Right lobe of liver (tissue), 6 donors: ENCODE measurements around the gene GAREM2. TPM values are rescaled to one million over a fixed set of nuclear protein-coding genes. Genes with fewer than 3 reads are reported as not detected.

ENCODE experiments used
- ATAC-seq, 4 donors: fragments of 200-7000 bp; cut with Tn5 transposase; one replicate each; pipeline ENCODE4 v1.9.1; 2020; ENCODE audit warnings: mild to moderate bottlenecking in 4 of 4, moderate library complexity in 4 of 4
- DNase-seq, 3 donors: peaks; one replicate each; pipeline ENCODE4 v3.0.0-alpha.2; 2020
- H3K27ac ChIP-seq, 3 donors: fragments of 200-600 bp; one replicate each; pipeline ENCODE4 v1.8.0; 2022
- H3K27me3 ChIP-seq, 2 donors: fragments of 200-600 bp; one replicate each; pipeline ENCODE4 v1.8.0; 2022
- H3K36me3 ChIP-seq, 4 donors: fragments of 200-600 bp; sonication (generic) in 1 of 4; one replicate each; pipeline versions ENCODE4 v1.5.1 to v1.8.0; 2017 to 2022; ENCODE audit warnings: control low read depth in 1 of 4
- H3K4me1 ChIP-seq, 4 donors: fragments of 200-600 bp; sonication (generic) in 1 of 4; one replicate each; pipeline versions ENCODE4 v1.5.1 to v1.8.0; 2017 to 2022; ENCODE audit warnings: control low read depth in 1 of 4
- H3K4me3 ChIP-seq, 3 donors: fragments of 200-600 bp; one replicate each; pipeline ENCODE4 v1.8.0; 2022
- H3K9me3 ChIP-seq, 4 donors: fragments of 200-600 bp; sonication (generic) in 1 of 4; one replicate each; pipeline versions ENCODE4 v1.5.1 to v1.8.0; 2017 to 2022; ENCODE audit warnings: control low read depth in 1 of 4
- CTCF ChIP-seq, 4 donors: fragments of 200-600 bp in 3 of 4; fragments of 450-650 bp in 1 of 4; IDR thresholded peaks; one replicate each; pipeline versions ENCODE4 v1.5.1 to v1.8.0; 2016 to 2022; ENCODE audit warnings: antibody characterized with exemption in 4 of 4, mild to moderate bottlenecking in 2 of 4
- POLR2A ChIP-seq: fragments of 450-650 bp; IDR thresholded peaks from one replicate; pipeline ENCODE4 v1.6.1; 2017; ENCODE audit warnings: antibody characterized with exemption, mild to moderate bottlenecking
- WGBS: methylation state at CpG from one replicate; pipeline ENCODE4 v1.1.6; 2018; ENCODE audit warnings: low coverage, low lambda C conversion rate; ENCODE audit not compliant: insufficient coverage; ENCODE audit errors: missing lambda C conversion rate; 5-methylcytosine and 5-hydroxymethylcytosine counted together
- intact Hi-C, 2 donors: fragments of 100-400 bp; cut with DNase I; formaldehyde crosslinking; loops; one replicate each; pipeline versions ENCODE4 v1.11.2 to v1.14.1; 2022
- total RNA-seq, 6 experiments: library from RNA; depleted of rRNA in 2 of 6; stranded (reverse); fragments of >200 nt in 2 of 6; fragmentation: NEBNext Ultra II Directional in 3 of 6; extraction: Animal tissue kit (Norgen Biotek cat#: 25700) in 3 of 6; gene quantifications; one replicate each; pipeline versions ENCODE4 v1.1.0 to v1.2.4, GENCODE V29; 2016 to 2023
- donor health status: DM: no; HTN: yes; CAD: no.
- donor health status: DM: no; HTN: no; CAD: no.
- donor health status: DM: no; HTN: no; CAD: no.
- donor health status: DM: no; HTN: yes; CAD: no.
- donor health status: DM: no; HTN: yes; CAD: no.

Gene GAREM2
- total RNA-seq, 6 experiments from 2014 or later = 0.11 to 0.34 (median 0.20) TPM; not detected in 1

- DNase-seq (no peak), ATAC-seq (no peak)
- no peaks in the 10 kb centered on the region for H3K36me3 ChIP-seq
- H3K4me3 ChIP-seq = no peak overlapping the region
- WGBS = 100% methylated on average over 3 of the region's 5 CpGs
- no peak overlapping the region for H3K27ac ChIP-seq
- intact Hi-C loops = no loop called here
- TF ChIP-seq POLR2A (no peak), CTCF (IDR thresholded peaks at IDR 0.05) (no peak)
- no peaks in the 10 kb centered on the region for H3K27me3 ChIP-seq
- no peaks in the 10 kb centered on the region for H3K9me3 ChIP-seq
- H3K4me1 ChIP-seq = no peaks in the 10 kb centered on the region
Measured at GRCh38 chr2:26157580-26157979, 15.3 kb upstream of the GAREM2 start.

- no peaks in the 10 kb centered on the region for H3K36me3 ChIP-seq
- H3K4me3 ChIP-seq = no peak overlapping the region
- 84% methylated on average over 7 of the region's 7 CpGs for WGBS
- peaks cover 0 to 8% (median 0%) of the 10 kb centered on the region in 4 donors for H3K4me1 ChIP-seq
- ATAC-seq = no peak
- no peaks in the 10 kb centered on the region for H3K9me3 ChIP-seq
- DNase-seq = peak in 1 of 3 donors; percentile 34
- intact Hi-C loops = no loop called here
- no peak overlapping the region for H3K27ac ChIP-seq
- no peak for TF ChIP-seq CTCF (IDR thresholded peaks at IDR 0.05)
- TF ChIP-seq POLR2A = no peak
- H3K27me3 ChIP-seq = no peaks in the 10 kb centered on the region
Measured at GRCh38 chr2:26161926-26162325, 11.0 kb upstream of the GAREM2 start.

- WGBS = 99% methylated on average over 10 of the region's 10 CpGs
- intact Hi-C loops = no loop called here
- H3K4me3 ChIP-seq = no peak overlapping the region
- H3K4me1 ChIP-seq = peaks cover 0 to 8% (median 0%) of the 10 kb centered on the region in 4 donors
- no peaks in the 10 kb centered on the region for H3K36me3 ChIP-seq
- no peaks in the 10 kb centered on the region for H3K27me3 ChIP-seq
- no peak for ATAC-seq
- no peak for TF ChIP-seq CTCF (IDR thresholded peaks at IDR 0.05)
- DNase-seq = peak in 1 of 3 donors; percentile 22
- no peak overlapping the region for H3K27ac ChIP-seq
- H3K9me3 ChIP-seq = no peaks in the 10 kb centered on the region
Measured at GRCh38 chr2:26162963-26163362, 9.9 kb upstream of the GAREM2 start.

- Histone ChIP-seq H3K4me1 (peaks cover 0 to 8% (median 0%) of the 10 kb centered on the region in 4 donors), H3K27me3 (no peaks in the 10 kb centered on the region), H3K27ac (no peak overlapping the region), H3K9me3 (no peaks in the 10 kb centered on the region), H3K4me3 (no peak overlapping the region), H3K36me3 (no peaks in the 10 kb centered on the region)
- intact Hi-C loops = no loop called here
- ATAC-seq = peak; percentile 68 to 88 (median 82)
- 0% methylated on average over 1 of the region's 1 CpG for WGBS
- TF ChIP-seq POLR2A (no peak), CTCF (IDR thresholded peaks at IDR 0.05) (no peak)
- DNase-seq = peak in 1 of 3 donors; percentile 59
Measured at GRCh38 chr2:26164231-26164630, 8.7 kb upstream of the GAREM2 start.
